Measurements from ENCODE around the gene CNTNAP2.

The CNTNAP2 gene

DNA sequence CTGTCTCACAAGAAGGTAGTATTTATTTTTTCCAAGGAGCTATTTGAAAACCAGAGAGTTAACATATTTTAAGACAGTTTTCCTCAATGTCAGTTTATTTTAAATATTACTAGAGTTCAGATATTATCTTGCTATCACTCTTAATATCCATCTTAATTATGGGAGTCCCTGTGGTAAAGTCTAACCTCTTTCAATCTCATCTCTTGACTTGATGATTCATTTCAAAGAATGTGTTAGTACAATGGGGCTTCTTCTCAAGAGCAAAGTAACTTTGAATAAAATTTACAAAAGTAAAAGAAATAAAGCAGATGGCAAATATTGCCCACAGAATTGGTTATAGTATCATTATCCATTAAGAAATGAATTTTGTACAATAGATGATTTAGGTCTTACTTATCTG, 1742.9 kb downstream of the CNTNAP2 start:
- no peak for DNase-seq (ENCODE audit: low spot score)

DNA sequence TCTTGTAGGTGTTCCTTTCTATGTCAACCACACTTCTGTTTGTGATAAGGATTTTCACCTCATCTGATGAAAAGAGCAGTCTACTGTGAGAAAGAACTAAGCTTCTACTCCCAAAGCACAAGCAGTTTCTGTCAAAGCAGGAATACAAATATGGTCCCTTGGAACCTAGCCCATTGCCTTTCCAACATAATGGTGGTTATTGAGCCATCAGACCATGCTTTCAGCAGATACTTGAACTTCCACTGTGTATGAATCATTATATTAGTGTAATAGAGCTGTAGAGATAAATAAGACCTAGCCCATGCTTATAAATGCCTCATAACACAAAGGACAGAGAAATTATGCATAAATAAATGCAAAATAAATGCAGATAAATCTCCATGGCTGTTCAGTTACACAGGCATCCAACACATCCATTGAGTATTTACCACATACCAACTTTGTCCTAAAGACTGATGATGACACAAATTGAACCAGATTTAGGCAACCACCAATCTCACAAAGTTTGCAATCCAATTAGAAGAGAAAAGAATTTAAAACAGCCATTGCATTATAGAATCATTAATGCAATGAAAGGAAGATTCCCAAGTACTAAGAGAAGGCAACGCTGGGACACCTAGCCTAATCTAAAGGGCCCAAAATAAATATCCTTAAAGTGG, 1744.6 kb downstream of the CNTNAP2 start:
- no peak for DNase-seq (ENCODE audit: low spot score)

DNA sequence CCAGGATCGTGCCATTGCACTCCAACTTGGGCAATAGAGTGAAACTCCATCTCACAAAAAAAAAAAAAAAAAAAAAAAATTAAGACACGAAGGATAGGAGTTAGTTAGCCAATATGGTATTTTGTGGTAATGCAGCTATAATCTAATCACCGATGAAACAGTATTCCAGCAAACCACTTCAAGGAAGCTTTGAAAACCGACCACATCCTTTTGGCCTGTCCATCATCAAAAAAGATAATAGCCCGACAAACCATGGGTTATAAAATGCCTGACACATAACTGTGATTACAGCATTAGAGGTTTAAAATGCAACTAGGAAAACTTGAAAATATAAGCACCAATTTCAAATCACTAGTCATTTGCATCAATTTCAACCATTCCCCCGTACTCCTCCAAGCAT, 1745.3 kb downstream of the CNTNAP2 start:
- no peak for DNase-seq (ENCODE audit: low spot score)

DNA sequence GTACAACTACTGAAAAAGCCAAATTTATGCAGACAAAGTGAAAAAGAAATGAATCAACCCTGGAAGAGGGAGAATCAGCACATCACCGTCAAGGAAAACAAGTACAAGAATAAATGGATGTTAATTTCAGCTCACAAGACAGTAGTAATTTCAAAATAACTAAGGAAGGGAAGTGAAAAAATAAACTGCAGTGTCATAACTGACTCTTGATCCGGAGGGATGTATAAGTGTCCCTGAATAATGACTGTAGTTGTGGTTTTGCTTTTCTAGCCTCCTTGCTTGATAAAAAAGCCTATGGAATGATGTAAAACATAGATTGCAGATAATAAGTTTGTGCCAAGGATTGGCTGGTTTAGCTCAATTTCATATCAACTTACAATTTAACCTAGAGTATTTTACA, 1752.9 kb downstream of the CNTNAP2 start:
- no peak for DNase-seq (ENCODE audit: low spot score)

DNA sequence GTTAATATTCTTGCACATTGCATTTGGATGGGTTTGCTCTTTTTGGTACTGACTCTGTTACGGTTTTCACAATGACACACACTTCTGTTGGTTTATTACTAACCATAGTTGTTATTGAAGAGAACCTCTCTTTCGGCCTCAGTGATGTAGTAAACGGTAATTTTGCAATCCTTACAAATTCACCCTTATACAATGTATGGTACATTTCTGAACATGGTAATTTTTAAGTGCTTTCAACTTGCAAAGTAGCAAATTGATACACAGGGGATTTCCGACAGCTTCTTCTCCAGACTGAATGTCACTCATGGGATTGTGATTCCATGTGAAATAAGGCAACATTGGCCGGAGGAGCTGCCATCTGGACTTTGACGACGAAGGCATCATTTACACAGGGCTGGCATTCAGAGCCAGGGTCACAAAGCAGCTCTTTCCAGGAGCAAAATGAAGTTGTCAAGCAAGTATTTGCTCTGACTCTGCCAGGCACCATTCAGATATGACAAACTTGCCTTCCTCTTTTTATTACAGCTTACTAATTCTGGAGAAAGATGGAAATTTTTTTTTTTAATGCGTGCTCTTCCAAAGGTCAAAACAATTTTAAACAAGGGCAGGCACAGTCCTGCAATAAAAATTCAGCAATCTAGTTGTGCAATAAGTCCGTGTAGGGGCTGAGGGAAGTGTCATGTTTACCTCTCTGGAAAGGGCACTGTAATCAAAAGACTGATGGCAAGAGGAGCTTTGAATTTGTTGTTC, 1762.5 kb downstream of the CNTNAP2 start:
- no peak for DNase-seq (ENCODE audit: low spot score)

DNA sequence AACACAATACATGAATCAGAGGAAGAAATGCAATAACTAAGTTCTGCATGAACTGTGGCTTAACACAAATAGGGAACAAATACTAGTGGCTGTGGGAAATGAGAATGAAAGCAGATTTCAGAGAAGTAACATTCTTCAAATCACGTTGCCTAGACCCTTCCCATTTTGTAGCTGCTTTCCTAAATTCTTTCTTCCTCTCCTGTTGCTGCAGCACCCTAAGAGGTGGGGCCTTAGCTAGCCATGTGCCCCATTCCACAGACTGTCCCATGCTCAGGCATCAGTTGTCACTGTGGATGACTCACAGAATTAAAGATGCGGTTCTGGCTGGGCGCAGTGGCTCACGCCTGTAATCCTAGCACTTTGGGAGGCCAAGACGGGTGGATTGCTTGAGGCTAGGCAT, 1769.3 kb downstream of the CNTNAP2 start:
- DNase-seq (ENCODE audit: low spot score): no peak

DNA sequence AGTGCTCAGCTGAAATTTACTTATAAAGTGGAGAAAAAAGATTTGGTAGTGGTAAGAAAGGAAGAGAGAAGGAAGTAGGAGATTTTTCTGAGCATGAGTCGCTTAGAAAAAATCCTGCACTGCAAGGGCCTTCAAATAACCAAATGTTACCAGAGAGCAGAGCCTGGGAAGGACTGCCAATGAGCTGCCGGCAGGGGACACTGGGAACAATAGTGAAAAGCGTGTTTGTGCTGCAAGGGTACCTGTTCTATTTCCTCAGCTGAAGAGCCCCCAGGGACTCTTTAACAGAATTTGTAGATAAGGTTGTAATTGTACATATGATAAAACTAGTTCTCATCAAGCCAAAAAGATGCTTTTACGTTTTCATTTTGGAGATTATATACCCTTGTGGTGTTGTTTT, 1777.7 kb downstream of the CNTNAP2 start:
- DNase-seq (ENCODE audit: low spot score): no peak

DNA sequence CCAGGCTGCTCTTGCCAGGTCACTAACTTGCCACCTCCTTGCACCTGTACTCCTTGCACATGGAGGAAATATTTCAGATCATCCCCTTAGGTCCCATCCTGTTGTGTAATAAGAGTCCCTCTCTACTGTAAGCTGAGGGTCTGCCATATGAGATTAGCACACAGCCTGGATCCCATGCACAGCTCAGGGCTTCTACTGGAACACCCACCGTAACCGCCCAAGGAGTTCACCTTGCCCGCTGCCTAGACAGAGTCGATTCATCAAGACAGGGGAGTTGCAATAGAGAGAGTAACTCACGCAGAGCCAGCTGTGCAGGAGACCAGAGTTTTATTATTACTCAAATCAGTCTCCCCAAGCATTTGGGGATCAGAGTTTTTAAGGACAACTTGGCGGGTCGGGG, 1779.5 kb downstream of the CNTNAP2 start:
- DNase-seq (ENCODE audit: low spot score): no peak

DNA sequence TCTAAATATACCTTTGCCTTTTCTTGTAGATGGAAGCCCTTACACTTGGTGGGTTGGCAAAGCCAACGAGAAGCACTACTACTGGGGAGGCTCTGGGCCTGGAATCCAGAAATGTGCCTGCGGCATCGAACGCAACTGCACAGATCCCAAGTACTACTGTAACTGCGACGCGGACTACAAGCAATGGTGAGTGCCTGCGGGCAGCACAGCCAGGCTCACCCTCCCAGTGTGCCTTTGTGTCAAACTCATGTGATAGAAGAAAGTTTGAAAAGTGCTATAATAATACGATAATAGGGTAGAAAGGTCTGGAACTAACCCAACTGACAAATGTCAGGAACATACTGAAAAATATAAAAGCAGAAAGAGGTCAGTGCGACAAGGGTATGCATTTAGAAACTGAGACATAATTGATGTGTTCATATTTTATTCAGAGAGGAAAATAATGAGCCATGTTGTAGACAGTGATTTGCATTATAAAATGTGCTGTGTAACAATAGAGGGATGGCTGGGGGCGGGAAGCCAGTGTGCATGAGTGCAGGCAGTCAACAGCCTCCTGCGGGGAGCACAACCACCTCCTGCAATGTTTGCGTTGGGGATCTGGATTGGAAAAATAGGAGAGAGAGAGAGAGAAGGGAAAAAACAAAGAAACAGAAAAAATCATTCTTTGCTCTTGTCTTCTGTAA, 1787.1 kb downstream of the CNTNAP2 start:
- no peak for DNase-seq (ENCODE audit: low spot score)

DNA sequence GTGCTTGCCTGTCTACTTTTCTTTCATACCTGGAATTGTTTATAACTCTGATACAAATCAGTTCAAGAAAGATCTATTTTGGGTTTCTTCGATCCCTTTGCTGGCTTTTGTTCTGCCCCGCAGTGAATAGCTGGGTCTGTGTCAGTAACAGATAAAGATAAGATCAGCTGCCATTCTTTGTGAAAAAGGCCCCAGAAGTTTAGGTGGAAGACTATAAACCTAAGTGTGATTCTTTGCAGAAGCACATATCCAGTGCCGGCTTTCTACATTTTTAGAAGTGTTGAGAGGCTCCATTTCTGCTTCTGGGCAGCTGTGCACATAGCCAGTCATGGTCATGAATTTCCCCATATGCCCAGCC, 1787.6 kb downstream of the CNTNAP2 start:
- DNase-seq (ENCODE audit: low spot score): no peak

DNA sequence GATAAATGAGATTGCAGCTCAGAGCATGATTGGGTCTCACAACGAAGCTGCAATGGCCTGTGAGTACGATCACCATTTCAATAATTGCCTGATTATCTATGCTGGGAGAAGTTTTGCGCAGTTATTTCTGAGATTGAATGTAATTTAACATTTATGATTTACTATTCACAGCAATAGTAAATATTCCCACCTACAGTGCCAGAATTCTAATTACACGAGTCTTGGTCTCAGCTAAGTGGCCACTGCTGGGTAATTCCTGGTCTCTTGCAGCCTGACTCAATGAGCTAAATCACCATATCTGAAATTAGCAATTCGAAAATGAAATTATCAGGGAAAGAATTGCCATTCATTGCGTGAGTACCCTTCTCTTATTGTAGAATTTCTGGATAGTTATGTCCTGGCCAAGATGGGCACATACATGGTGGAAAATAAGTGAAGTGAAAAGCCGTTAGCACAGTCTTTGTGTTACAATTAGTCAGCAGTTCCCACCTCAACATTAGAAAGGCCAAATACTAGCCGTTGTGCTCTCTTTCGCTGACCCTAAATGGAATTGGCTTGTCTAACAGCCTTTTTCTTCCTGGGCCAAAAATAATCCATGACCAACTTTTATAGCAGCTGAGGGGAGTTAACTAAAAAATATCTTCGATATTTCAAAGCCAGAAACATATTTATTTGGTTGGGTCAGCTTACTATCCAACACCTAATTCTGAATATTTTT, 1793.0 kb downstream of the CNTNAP2 start:
- no peak for DNase-seq (ENCODE audit: low spot score)

DNA sequence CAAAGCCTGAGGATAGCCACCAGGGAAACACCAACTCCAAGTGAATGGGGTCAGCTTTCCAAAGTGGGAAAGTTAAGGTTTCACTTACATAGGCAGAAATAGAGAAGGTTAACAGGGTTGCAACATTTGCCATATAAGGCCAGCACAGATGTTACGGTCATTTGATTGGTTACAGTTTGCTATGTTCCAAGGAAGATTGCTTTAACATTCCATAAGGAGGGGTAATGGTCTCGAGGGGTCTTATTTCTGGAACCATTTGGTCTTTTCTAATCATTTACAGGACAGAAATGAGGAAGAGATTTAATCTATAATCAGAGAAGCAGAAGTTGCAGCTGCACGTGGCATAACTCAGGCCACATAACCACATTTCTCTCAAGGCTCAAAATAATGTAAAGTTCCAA, 1794.6 kb downstream of the CNTNAP2 start:
- no peak for DNase-seq (ENCODE audit: low spot score)

DNA sequence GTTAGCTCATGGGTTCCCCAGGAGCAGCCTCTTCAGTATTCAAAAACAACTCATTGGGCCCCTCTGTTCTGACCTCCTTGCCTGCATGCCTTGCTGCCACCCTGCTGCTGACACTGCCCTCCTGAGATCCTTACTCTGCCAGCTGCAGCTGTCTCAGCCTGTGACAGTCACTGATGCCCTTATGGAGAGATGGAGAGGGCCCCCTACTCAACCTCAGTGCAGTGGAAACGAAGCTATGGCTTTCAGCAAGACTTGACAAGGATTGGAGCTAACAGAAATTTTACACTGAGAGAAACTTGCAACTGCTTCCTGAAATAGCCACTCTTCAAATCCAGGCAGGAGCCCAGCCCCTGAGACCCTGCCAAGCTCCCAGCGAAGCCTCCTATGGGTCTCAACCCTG, 1795.7 kb downstream of the CNTNAP2 start:
- DNase-seq (ENCODE audit: low spot score): no peak

DNA sequence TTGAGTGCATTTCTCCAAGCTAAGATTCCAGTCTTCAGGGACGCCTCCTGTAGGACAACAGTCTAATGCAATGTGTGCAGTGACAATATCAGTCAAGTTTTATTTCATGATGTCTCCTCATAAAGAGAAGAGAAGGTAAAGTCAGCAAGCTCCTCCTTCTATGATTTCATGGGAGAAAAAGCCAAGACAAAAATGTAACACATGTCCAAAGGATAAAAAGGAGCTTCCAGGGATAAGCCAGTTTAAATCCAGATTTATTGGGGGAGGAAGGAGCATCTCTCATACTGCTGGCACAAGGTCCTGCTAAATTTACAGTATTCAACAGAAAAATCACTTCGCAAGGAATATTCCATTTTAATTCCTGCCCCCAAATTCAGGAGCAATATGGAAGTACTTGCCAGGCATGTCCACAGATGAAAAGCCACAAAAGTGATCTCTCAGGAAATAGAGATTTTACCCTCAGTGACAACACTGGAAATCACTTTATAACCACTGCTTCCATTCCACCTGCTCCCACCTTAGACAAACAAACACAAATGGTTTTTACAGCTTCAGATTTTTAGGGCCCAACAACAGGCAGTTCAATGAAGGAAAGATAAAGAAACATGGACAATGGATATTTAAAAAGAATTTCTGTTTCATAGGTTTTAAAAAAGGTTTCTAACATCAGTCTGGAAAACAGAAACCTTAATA, 1796.5 kb downstream of the CNTNAP2 start:
- no peak for DNase-seq (ENCODE audit: low spot score)

DNA sequence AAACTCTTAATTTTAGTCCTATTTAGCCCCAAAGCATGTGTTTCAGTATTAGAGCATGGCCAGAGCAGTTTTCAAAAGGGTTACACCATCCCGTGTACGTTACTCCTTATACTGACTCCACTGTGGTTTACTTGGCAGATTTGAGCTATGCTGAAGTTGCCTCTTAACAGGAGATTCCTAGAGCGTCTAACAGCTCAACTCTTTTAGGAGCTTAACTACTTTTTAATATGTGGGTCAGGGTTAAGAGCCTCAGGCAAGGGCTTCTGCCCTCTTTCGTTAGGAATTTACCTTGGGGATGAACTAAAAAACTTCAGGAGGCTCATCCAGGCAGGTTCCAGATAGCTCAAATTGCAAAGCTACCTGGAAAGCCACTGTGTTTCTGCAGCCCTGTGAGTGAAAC, 1799.2 kb downstream of the CNTNAP2 start:
- no peak for DNase-seq (ENCODE audit: low spot score)

DNA sequence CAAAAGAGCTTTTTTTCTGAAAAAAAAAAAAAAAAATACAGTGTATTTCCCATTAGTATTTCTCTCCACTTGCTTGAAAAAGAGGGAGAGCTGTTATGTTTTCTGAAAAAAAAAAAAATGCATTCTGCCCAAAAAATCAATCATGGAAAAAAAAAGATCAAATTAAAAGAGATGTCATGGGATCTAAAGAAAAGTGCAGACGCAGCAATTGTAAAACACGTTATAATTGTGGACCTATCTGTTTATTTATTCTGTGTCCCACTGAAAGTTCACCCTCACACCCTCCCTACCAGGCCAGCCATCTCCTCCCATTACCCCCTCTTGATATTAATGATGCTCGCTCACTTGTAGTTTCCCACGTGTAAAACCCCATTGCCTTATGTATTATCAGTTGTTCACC, 1800.0 kb downstream of the CNTNAP2 start:
- no peak for DNase-seq (ENCODE audit: low spot score)

DNA sequence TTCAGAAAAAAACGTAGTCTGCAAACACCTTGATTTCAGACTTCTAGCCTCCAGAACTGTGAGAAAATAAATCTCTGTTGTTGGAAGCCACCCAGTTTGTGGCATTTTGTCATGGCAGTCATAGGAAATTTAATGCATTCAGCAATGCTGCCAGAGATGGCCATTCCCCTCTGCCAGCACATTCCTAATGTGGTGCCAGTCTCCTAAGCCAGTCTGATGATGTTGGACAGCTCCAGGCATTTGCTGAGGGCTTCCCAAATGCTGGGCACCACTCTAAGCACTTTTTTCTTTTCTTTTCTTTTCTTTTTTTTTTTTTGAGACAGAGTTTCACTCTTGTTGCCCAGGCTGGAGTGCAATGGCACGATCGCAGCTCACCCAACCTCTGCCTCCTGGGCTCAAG, 1807.2 kb downstream of the CNTNAP2 start:
- no peak for DNase-seq (ENCODE audit: low spot score)

DNA sequence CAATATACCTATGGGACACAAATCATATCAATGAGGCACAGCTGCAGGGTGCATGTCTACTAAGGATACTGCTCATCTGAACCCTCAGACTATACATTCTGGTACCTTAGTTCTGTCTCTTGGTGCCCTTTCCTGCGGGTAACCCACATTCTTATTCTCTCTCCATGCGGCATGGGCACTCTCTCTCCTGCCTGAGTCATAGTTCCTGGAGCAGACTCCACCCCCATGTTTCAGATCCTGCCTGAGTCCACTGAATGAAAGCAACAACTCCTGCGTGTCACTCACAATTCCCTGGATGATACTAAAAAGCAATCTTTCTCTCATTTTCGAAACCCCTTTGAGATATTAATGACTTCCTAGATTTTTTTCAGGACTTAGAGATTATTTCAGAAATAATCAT, 1820.8 kb downstream of the CNTNAP2 start:
- DNase-seq (ENCODE audit: low spot score): no peak

DNA sequence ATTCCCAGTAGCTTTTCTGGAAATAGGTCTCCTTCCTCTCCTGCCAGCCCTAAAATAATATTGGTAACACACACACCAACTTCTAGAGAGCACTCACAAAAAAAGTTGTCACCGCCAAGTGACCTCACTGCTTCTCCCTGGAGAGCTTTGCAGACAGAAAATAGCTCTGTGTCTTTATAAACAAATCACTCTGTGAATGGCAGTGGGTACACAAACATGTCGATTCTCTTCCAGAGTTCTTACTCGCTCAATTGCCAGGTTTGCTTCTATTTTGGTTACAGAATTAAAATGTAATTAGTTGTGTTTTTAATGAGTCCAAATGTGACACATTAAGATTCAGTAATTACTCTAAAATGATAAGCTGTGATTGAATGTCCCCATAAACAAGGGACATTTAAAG, 1824.8 kb downstream of the CNTNAP2 start:
- DNase-seq (ENCODE audit: low spot score): no peak

DNA sequence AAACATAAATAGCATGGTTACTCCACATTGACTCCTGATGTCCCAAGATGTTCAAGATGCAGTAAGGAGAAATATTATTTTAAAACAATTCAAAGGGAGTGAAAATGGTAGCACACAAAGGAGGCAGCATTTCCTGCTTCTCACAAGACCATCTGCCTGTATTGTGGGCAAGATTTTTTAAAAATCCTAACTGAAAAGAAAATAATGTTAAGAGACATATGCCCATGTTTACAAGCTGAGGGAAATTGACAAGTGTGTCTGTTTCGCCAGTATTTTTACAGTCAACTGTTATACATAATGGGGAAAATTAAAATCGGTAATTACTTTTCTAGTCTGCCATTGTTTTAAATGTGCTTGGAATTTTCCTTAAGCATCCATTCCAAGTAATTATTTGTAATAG, 1827.7 kb downstream of the CNTNAP2 start:
- DNase-seq (ENCODE audit: low spot score): no peak

DNA sequence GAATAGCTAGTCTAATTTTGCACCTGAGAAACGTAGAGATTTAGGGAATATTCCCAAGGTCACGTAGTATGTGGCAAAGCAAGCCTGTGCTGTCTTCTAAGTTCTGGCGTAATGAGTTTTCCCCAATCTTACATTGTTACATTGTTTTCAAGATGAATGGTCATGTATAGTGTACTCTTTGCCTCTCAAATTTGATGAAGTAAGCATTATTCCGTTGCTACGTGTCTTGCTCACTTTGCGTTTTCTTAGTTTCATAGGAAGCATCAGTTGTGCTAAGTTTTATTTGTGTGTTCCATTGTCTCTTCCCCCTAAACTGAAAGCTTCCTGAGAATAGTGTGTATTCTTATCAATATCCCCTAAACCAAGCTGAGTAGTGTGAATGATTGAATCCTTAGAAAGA, 1836.3 kb downstream of the CNTNAP2 start:
- DNase-seq (ENCODE audit: low spot score): no peak

DNA sequence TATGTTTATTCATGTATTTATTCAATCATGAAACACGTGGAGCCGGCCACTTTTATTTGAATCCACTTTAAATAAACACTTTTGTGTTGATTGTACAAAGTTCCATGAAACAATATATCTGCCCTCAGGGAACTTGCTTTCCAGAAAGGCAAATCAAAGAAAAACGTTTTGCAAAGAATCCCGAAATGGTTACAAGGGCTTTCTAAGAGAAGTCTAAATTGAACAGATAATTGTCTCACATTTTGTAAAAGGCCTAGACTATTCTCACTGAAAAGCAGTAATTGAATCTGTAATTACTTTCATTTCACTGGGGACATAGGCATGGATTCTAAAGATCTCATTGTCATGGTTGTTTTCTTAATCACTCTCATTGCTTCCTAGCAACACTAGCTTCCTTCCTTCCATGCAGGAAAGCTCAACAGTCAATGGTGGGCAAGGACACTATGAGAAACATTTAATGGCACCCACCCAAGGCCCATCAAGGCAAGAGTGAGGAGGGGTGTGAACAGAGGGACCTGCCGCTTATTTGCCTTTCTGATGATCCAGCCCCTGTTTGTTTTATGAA, 1851.5 kb downstream of the CNTNAP2 start:
- no peak for DNase-seq (ENCODE audit: low spot score)

All from AG08395 (cell line).